ENCODE measurements around the gene ATG16L2. TPM values are rescaled to one million over a fixed set of nuclear protein-coding genes. Genes with fewer than 3 reads are reported as not detected.

The ATG16L2 gene
- polyA plus RNA-seq, 1 donor (not counting 4 experiments of a cell fraction or from before 2014, with no cell fraction given): 9.9 TPM

- H3K27ac ChIP-seq (ENCODE audit: control insufficient read depth, insufficient read depth, low read length): no peak overlapping the region
- H3K4me2 ChIP-seq (ENCODE audit: control insufficient read depth, extremely low read depth, insufficient read depth, low read depth, low read length): no peak overlapping the region
- no peak overlapping the region for H2AFZ ChIP-seq (ENCODE audit: control insufficient read depth, low read length)
- H3K9me1 ChIP-seq (ENCODE audit: control insufficient read depth, extremely low read depth, insufficient read depth, low read length): no peaks in the 10 kb centered on the region
- FAIRE-seq (no peak), DNase-seq (ENCODE audit: low read depth, low spot score) (no peak)
- no peaks in the 10 kb centered on the region for H3K4me1 ChIP-seq (ENCODE audit: control insufficient read depth, extremely low read depth, insufficient read depth, low read length)
- dilution Hi-C loops (cut with MboI; ENCODE audit: extremely low pct_ligation_motif_present, low sequenced_read_pairs): no loop called here
- no peak for TF ChIP-seq EZH2 (IDR thresholded peaks at IDR 0.05; ENCODE audit: low read length)
- no peak for TF ChIP-seq CTCF (optimal IDR thresholded peaks at IDR 0.05 in 1 of 3, IDR thresholded peaks at IDR 0.05 in 1 of 3, conservative IDR thresholded peaks at IDR 0.05 in 1 of 3; ENCODE audit: extremely low read depth in 1 of 3, insufficient read depth in 2 of 3, low read length in 3 of 3)
- H3K79me2 ChIP-seq (ENCODE audit: control insufficient read depth, insufficient read depth, low read length): no peaks in the 10 kb centered on the region
- H4K20me1 ChIP-seq (ENCODE audit: control insufficient read depth, extremely low read depth, insufficient read depth, low read length): no peaks in the 10 kb centered on the region
- H3K27me3 ChIP-seq (ENCODE audit: control insufficient read depth, extremely low read depth, insufficient read depth, low read length): no peaks in the 10 kb centered on the region
- no peaks in the 10 kb centered on the region for H3K36me3 ChIP-seq (ENCODE audit: control insufficient read depth in 2 of 2, extremely low read depth in 1 of 2, insufficient read depth in 2 of 2, low read length in 2 of 2)
- no peak overlapping the region for H3K4me3 ChIP-seq (ENCODE audit: control insufficient read depth in 2 of 3, extremely low read depth in 1 of 3, insufficient read depth in 2 of 3, low read depth in 1 of 3, low read length in 3 of 3)
- H3K9ac ChIP-seq (ENCODE audit: control insufficient read depth, extremely low read depth, insufficient read depth, low read length): no peak overlapping the region
- H3K9me3 ChIP-seq (ENCODE audit: control insufficient read depth, low read depth, low read length): no peaks in the 10 kb centered on the region
These were observed 61.5 kb downstream of the ATG16L2 start for GRCh38 chr11:72875736-72876135.

GRCh38 chr11:72876147-72876546, 61.9 kb downstream of the ATG16L2 start:
- Histone ChIP-seq H3K36me3 (ENCODE audit: control insufficient read depth in 2 of 2, extremely low read depth in 1 of 2, insufficient read depth in 2 of 2, low read length in 2 of 2) (no peaks in the 10 kb centered on the region), H3K79me2 (ENCODE audit: control insufficient read depth, insufficient read depth, low read length) (no peaks in the 10 kb centered on the region), H2AFZ (ENCODE audit: control insufficient read depth, low read length) (no peak overlapping the region), H3K9ac (ENCODE audit: control insufficient read depth, extremely low read depth, insufficient read depth, low read length) (no peak overlapping the region), H3K27me3 (ENCODE audit: control insufficient read depth, extremely low read depth, insufficient read depth, low read length) (no peaks in the 10 kb centered on the region), H3K4me3 (ENCODE audit: control insufficient read depth in 2 of 3, extremely low read depth in 1 of 3, insufficient read depth in 2 of 3, low read depth in 1 of 3, low read length in 3 of 3) (no peak overlapping the region), H4K20me1 (ENCODE audit: control insufficient read depth, extremely low read depth, insufficient read depth, low read length) (no peaks in the 10 kb centered on the region), H3K4me2 (ENCODE audit: control insufficient read depth, extremely low read depth, insufficient read depth, low read depth, low read length) (no peak overlapping the region), H3K9me3 (ENCODE audit: control insufficient read depth, low read depth, low read length) (no peaks in the 10 kb centered on the region), H3K27ac (ENCODE audit: control insufficient read depth, insufficient read depth, low read length) (no peak overlapping the region), H3K9me1 (ENCODE audit: control insufficient read depth, extremely low read depth, insufficient read depth, low read length) (no peaks in the 10 kb centered on the region), H3K4me1 (ENCODE audit: control insufficient read depth, extremely low read depth, insufficient read depth, low read length) (no peaks in the 10 kb centered on the region)
- no peak for DNase-seq (ENCODE audit: low read depth, low spot score)
- TF ChIP-seq EZH2 (IDR thresholded peaks at IDR 0.05; ENCODE audit: low read length): no peak
- FAIRE-seq: no peak
- dilution Hi-C loops (cut with MboI; ENCODE audit: extremely low pct_ligation_motif_present, low sequenced_read_pairs): no loop called here

Small RNA genes lying within 50 kb of the gene (small RNA-seq; reads per million reads assigned to genes)
- 0 to 0.25 (median 0) reads per million in 3 experiments for gene MIR4692 (ENCODE audit: insufficient read length in 3 of 3, low read depth in 3 of 3, low replicate concordance in 1 of 3)
- gene RF00019 (ENCODE audit: insufficient read length in 3 of 3, low read depth in 3 of 3, low replicate concordance in 1 of 3): 0 reads per million in 3 experiments
- 0 reads per million in 3 experiments for gene RNU6-672P (ENCODE audit: insufficient read length in 3 of 3, low read depth in 3 of 3, low replicate concordance in 1 of 3)

Other genes with a start within 250 kb of the ATG16L2 start
- gene PDE2A, start 140.0 kb upstream of the ATG16L2 start, polyA plus RNA-seq: 0.38 to 0.94 TPM (median 0.81 TPM) in 3 replicates
- 32.8 to 41.4 TPM (median 36.1 TPM) in 3 replicates for gene ARAP1, start 62.0 kb upstream of the ATG16L2 start, polyA plus RNA-seq
- gene STARD10, start 20.4 kb upstream of the ATG16L2 start, polyA plus RNA-seq: 67.0 to 115 TPM (median 79.2 TPM) in 3 replicates

All from keratinocyte (primary cell).